HT1080 (cell line): ENCODE results near the gene DMKN. TPM values are rescaled to one million over a fixed set of nuclear protein-coding genes. Genes with fewer than 3 reads are reported as not detected.
A peak's percentile ranks its signal among the peaks of the same experiment; 100 is the strongest.

ENCODE experiments used
- DNase-seq: peaks from one replicate; pipeline ENCODE4 v3.0.0-alpha.2; 2015; ENCODE audit warnings: low read depth
- total RNA-seq: library from RNA; depleted of rRNA; stranded (reverse); fragments of >200 nt; shearing (Covaris generic); gene quantifications from 2 replicates; pipeline ENCODE4 v1.2.3, GENCODE V29; 2014

DMKN gene
- total RNA-seq, 1 experiment from 2014 or later, result 34.4 TPM

GRCh38 chr19:35549879-35550523, 36.6 kb upstream of the DMKN start:
- DNase-seq, result no peak

- peak; percentile 43 for DNase-seq
Measured at GRCh38 chr19:35549174-35549788, 35.8 kb upstream of the DMKN start.

GRCh38 chr19:35546532-35546931, 33.1 kb upstream of the DMKN start:
- DNase-seq, result no peak

GRCh38 chr19:35545855-35546381, 32.5 kb upstream of the DMKN start:
- peak; percentile 13 for DNase-seq

GRCh38 chr19:35545001-35545854, 31.8 kb upstream of the DMKN start, which contains the start of gene TMEM147:
Gene TMEM147 (plus strand): TSS chr19:35545626. CDS start chr19:35545740, 114 bp downstream.
- peak; percentile 88 for DNase-seq

- DNase-seq, result no peak
Measured at GRCh38 chr19:35544110-35544802, 30.8 kb upstream of the DMKN start.

GRCh38 chr19:35543280-35544109, 30.0 kb upstream of the DMKN start:
- no peak for DNase-seq

GRCh38 chr19:35542209-35542608, 28.8 kb upstream of the DMKN start:
- no peak for DNase-seq

GRCh38 chr19:35540356-35540927, 27.0 kb upstream of the DMKN start:
- DNase-seq, result no peak

GRCh38 chr19:35539850-35540249, 26.4 kb upstream of the DMKN start:
- DNase-seq, result no peak

GRCh38 chr19:35539314-35539713, 25.9 kb upstream of the DMKN start:
- DNase-seq, result no peak

- no peak for DNase-seq
Measured at GRCh38 chr19:35534803-35535480, 21.5 kb upstream of the DMKN start.

- DNase-seq, result no peak
Measured at GRCh38 chr19:35533822-35534392, 20.5 kb upstream of the DMKN start.

GRCh38 chr19:35533201-35533821, 19.9 kb upstream of the DMKN start, which contains the start of gene GAPDHS:
Gene GAPDHS (plus strand): TSS chr19:35533456. CDS start chr19:35533528, 72 bp downstream.
- DNase-seq, result no peak

GRCh38 chr19:35531291-35531690, 17.8 kb upstream of the DMKN start:
- peak; percentile 37 for DNase-seq

- no peak for DNase-seq
Measured at GRCh38 chr19:35529241-35530218, 16.1 kb upstream of the DMKN start.
